ENCODE results near the gene RCC1.
"Not testable (repeated sequence)": the region's sequence is repeated elsewhere in the genome, so short reads cannot be mapped to it uniquely, and the experiment has no call there.

The RCC1 gene

DNA sequence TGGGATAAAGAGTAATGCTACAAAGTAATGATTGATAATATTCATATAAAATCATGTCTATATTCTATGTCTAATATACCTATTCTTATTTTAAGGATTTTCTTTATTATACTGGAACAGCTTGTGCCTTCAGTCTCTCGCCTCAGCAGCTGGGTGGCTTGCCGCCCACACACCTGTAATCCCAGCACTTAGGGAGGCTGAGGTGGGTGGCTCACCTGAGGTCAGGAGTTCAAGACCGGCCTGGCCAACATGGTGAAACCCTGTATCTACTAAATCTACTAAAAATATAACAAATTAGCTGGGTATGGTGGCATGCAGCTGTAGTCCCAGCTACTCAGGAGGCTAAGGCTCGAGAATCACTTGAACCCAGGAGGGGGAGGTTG, 39.4 kb downstream of the RCC1 start:
- no peak for DNase-seq (ENCODE audit: low spot score)

DNA sequence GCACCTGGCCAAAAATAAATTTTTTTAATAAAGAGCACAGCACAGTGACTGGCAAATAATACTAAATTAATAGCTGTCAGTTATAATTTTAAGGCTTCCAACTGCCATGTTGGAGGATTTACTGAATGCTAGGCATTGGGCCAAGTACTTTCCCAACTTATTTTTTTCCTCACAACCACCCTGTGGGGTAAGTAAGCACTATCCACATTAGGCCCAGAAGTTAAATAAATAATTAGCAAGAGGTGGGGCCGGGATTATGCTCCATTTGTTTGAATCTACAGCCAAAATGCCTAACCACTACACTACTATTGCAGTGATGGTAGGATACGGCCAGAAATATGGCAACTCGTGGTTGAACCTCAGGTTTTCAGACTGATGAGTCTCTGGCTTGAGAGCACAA, 42.5 kb downstream of the RCC1 start:
- no peak for DNase-seq (ENCODE audit: low spot score)

- DNase-seq (ENCODE audit: low spot score): no peak
Observed at GRCh38 chr1:28551381-28551780, 45.5 kb downstream of the RCC1 start.

DNA sequence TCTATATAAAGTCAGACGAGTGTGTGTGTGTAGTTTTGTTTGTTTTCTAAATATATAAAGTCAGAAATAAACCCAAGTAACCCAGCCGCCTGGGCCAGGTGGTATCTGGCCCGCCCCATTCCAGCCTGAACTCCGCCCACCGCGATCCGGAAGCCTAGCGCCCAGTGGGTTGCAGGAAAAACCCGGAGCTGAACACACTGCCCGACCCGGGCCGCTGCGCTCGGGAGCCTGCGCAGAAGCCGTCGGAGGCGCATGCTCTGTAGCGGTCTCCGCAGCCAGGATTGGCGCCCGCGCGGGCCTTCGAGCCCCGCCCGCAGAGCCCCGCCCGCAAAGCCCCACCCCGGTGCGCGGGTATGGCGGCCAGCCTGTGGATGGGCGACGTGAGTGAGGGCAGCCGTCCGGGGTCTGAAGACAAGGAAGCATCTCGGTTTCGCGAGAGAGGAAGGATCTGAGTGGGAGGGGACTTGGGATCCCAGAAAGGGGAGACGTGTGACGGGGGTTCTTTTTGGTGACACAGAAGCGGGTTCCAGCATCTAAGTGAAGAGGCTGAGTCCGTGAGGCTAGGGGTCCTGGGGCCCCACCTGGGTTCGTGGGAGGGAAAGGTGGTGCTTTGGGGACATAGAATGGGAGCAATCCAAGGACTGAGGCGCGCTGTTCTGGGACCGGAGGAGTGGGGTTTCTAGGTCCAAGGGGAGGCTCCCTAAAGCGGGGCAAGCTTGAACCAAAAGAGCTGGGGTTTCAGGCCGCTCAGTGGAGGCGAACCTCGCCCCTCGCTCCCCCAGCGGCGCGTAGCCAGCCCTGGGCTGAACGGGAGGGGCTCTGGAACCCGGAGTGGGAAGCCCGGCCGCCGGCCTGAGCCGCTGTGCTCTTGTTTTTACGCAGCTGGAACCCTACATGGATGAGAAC, 47.2 kb downstream of the RCC1 start, which contains the start of gene TRNAU1AP:
Gene TRNAU1AP (plus strand): TSS at position 328 of the 906 bp plus-strand sequence. CDS start 26 bp downstream, at position 354.
- peak; percentile 95 for DNase-seq (ENCODE audit: low spot score)

- no peak for DNase-seq (ENCODE audit: low spot score)
Observed at GRCh38 chr1:28560886-28561285, 55.0 kb downstream of the RCC1 start.

GRCh38 chr1:28564310-28564709, 58.5 kb downstream of the RCC1 start:
- no peak for DNase-seq (ENCODE audit: low spot score)

DNA sequence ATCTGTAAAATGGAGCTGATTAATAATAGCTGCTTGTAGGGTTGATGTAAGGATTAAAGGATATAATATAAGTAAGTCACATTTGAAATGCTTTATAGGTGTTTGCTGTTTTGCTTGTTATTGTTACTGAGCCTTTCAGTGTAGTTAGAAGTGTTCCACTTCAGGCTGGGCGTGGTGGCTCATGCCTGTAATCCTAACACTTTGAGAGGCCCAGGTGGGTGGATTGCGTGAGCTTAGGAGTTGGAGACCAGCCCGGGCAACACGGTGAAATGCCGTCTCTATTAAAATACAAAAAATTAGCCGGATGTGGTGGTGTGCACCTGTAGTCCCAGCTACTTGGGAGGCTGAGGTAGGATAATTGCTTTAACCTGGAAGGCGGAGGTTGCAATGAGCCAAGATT, 59.2 kb downstream of the RCC1 start:
- no peak for DNase-seq (ENCODE audit: low spot score)

GRCh38 chr1:28565726-28566125, 59.9 kb downstream of the RCC1 start:
- DNase-seq (ENCODE audit: low spot score): no peak

DNA sequence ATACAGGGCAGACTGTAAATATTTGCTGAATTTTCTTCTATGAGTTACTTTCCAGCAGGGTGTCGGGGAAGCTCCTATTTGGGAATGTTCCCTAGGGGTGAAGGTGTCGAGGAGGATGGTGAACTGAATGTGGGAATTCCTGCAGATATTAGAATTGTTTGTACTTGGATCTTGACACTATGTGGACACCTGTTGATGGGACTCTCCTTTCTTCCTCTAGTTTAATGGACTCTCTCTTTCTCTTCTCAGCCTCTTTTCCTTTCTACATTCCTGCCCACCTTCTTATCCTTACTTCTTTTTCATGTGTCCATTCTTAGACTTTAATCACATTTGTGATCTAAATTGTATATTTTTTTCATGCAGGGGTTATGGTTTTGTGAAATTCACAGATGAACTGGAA, 61.1 kb downstream of the RCC1 start:
- no peak for DNase-seq (ENCODE audit: low spot score)

DNA sequence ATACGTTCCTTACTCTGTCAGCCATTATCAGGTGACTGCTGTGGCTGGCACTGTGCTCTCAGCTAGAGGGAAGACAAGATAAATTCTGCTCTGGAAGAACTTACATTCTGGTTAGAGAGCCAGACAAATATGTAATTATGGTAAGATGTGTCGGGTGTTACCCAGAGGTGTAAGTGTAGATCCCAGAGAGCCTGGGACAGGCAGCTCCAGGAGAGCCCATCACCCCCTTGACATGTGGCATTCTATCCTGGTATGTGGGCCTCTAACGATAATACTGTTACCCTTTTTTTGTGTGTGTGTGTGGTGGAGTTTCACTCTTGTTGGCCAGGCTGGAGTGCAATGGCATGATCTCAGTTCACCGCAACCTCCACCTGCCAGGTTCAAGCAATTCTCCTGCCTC, 66.1 kb downstream of the RCC1 start:
- no peak for DNase-seq (ENCODE audit: low spot score)

- DNase-seq (ENCODE audit: low spot score): not testable (repeated sequence)
Observed at GRCh38 chr1:28572891-28573290, 67.0 kb downstream of the RCC1 start.

DNA sequence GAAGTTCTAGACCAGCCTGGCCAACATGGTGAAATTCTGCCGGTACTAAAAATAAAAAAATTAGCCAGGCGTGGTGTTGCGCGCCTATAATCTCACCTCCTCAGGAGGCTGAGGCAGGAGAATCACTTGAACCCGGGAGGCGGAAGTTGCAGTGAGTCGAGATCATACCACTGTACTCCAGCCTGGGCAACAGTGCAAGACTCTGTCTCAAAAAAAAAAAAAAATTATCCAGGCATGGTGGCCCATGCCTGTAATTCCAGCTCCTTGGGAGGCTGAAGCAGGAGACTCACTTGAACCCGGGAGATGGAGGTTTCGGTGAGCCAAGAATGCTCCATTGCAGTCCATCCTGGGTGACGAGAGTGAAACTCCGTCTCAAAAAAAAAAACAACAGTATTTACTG, 67.7 kb downstream of the RCC1 start:
- no peak for DNase-seq (ENCODE audit: low spot score)

- DNase-seq (ENCODE audit: low spot score): no peak
Observed at GRCh38 chr1:28577052-28577678, 71.3 kb downstream of the RCC1 start.

GRCh38 chr1:28577738-28578536, 72.1 kb downstream of the RCC1 start:
- DNase-seq (ENCODE audit: low spot score): no peak

GRCh38 chr1:28578696-28579218, 72.9 kb downstream of the RCC1 start:
- no peak for DNase-seq (ENCODE audit: low spot score)

- no peak for DNase-seq (ENCODE audit: low spot score)
Observed at GRCh38 chr1:28579401-28579800, 73.6 kb downstream of the RCC1 start.

GRCh38 chr1:28580722-28581530, 75.1 kb downstream of the RCC1 start:
- peak; percentile 60 for DNase-seq (ENCODE audit: low spot score)

- peak; percentile 98 for DNase-seq (ENCODE audit: low spot score)
Observed at GRCh38 chr1:28581531-28582247, 75.8 kb downstream of the RCC1 start.

DNA sequence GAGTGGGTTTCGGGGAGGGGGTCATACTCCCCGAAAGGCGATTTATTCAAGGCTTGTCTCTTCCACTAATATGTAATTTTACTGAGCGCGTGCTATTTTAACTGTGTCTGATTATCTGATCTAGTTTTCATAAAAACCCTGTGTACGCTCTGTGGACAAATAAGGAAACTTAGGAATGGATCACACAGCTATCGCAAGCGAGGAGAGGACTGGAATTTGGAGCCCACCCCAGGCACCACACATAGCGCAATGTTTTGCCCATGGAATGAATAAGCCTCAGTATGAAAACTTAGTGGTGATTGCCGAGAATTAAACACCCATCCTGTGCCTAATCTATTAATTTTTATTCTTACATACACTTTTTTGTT, 76.4 kb downstream of the RCC1 start:
- no peak for DNase-seq (ENCODE audit: low spot score)

DNA sequence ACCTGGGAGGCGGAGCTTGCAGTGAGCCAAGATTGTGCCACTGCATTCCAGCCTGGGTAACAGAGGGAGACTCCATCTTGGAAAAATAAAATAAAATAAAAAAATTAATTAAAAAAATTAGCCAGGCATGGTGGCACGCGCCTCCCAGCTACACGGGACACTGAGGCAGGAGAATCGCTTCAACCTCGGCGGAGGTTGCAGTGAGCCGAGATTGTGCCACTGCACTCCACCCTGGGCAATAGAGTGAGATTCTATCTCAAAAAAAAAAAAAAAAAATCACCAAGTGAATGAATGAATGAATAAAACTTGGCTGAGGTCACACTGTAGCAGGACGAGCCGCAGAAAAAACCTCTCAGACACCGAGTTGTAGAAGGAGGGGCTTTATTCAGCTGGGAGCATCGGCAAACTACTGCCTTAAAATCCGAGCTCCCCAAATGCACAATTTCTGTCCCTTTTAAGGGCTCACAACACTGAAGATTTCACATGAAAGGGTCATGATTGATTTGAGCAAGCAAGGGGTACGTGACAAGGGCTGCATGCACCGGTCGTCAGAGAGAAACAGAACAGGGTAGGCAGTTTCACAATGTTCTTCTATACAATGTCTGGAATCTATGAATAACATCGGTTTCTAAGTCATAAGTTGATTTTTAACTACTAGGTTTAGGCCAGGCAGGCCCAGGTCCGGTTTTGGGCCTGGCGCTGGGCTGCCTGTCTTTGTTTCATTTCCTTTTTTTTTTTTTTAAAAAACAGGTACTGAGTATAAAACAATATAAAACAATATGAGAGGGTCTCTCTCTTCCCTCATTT, 80.9 kb downstream of the RCC1 start:
- DNase-seq (ENCODE audit: low spot score): not testable (repeated sequence)
